Measurements from ENCODE around the gene TBC1D1. TPM values are rescaled to one million over a fixed set of nuclear protein-coding genes. Genes with fewer than 3 reads are reported as not detected.

Gene TBC1D1
- total and polyA plus RNA-seq, 8 donors: 16.2 to 41.0 (median 24.6) TPM

DNA sequence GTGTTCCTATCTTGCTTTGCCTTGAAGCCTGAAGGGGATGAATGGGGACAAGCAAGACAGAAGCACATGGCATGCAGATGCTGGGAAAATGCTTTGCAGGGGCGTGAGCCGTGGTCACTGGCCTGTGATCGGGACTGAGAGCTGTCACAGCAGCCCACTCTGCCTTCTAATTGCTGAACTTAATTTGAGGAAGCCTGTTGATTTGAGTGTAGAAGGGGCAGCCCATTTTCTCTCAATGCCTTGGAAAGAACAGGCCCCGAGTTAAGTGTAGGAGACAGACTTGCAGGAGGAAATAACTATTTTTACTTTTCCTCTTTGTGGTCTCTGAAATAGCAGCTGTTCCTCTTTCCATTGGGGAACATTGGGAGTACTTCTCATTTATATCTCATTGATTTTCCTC is 26.1 kb upstream of the TBC1D1 start:
- Histone ChIP-seq H3K27ac (no peak overlapping the region), H3K9me3 (no peaks in the 10 kb centered on the region), H3K27me3 (no peaks in the 10 kb centered on the region), H3K36me3 (no peaks in the 10 kb centered on the region), H3K4me3 (no peak overlapping the region), H3K4me1 (no peaks in the 10 kb centered on the region)
- TF ChIP-seq, protein P1, sequence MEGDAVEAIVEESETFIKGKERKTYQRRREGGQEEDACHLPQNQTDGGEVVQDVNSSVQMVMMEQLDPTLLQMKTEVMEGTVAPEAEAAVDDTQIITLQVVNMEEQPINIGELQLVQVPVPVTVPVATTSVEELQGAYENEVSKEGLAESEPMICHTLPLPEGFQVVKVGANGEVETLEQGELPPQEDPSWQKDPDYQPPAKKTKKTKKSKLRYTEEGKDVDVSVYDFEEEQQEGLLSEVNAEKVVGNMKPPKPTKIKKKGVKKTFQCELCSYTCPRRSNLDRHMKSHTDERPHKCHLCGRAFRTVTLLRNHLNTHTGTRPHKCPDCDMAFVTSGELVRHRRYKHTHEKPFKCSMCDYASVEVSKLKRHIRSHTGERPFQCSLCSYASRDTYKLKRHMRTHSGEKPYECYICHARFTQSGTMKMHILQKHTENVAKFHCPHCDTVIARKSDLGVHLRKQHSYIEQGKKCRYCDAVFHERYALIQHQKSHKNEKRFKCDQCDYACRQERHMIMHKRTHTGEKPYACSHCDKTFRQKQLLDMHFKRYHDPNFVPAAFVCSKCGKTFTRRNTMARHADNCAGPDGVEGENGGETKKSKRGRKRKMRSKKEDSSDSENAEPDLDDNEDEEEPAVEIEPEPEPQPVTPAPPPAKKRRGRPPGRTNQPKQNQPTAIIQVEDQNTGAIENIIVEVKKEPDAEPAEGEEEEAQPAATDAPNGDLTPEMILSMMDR (IDR thresholded peaks at IDR 0.05): no peak
- ATAC-seq (peak in 2 of 4 donors; percentile 37 to 68), DNase-seq (no peak), FAIRE-seq (no peak)
- WGBS, 2 donors: 74 to 84% methylated on average over 4 of the region's 4 CpGs
- intact Hi-C loops (cut with DNase I): no loop called here

DNA sequence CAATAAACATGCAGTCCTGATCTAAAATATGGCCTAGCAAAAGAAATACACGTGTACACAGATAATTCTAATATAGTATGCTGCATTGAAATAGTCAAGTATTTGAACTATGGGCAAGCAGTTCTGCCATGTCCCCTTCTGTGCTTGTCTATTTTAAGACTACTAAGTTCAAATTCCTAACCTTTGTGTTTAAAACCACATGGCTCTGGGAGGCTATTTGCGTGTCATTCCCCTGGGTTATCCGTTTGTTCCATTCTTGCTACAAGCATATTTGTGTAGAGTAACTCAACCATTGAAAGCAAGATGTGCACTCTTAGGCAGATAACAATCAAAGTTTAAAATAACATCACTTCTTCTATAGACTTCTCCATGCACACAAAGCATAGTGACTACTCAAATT is 25.4 kb upstream of the TBC1D1 start:
- ATAC-seq (no peak), DNase-seq (no peak), FAIRE-seq (no peak)
- intact Hi-C loops (cut with DNase I): no loop called here
- Histone ChIP-seq H3K36me3 (no peaks in the 10 kb centered on the region), H3K27ac (no peak overlapping the region), H3K9me3 (no peaks in the 10 kb centered on the region), H3K4me1 (no peaks in the 10 kb centered on the region), H3K27me3 (no peaks in the 10 kb centered on the region), H3K4me3 (no peak overlapping the region)
- TF ChIP-seq, protein P1 (IDR thresholded peaks at IDR 0.05): no peak
- WGBS, 2 donors: 88 to 93% methylated on average over 3 of the region's 3 CpGs

DNA sequence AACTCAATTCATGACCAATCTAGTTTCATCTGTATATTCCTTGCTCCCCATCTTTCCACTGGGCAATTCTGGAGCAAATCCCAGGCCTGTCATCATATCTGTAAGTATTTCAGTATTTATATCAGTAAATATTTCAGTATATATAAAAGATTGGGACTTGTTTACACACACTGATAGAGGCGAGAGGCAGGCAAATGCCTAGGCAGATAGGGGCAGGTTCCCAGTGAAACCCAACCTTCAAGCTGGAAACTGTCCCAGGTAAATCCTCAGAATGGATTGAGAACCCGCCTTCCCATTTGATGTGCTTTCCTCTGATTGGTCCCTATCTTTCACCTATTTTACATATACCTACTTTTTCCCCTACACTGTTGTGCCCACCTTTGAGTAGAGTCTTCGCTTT is 23.8 kb upstream of the TBC1D1 start:
- TF ChIP-seq, protein P1 (IDR thresholded peaks at IDR 0.05): no peak
- peak in 1 of 4 donors; percentile 53 for ATAC-seq
- WGBS, 2 donors: 59 to 69% methylated on average over 3 of the region's 3 CpGs
- FAIRE-seq: no peak
- Histone ChIP-seq H3K27me3 (no peaks in the 10 kb centered on the region), H3K9me3 (no peaks in the 10 kb centered on the region), H3K27ac (no peak overlapping the region), H3K36me3 (no peaks in the 10 kb centered on the region), H3K4me3 (no peak overlapping the region), H3K4me1 (no peaks in the 10 kb centered on the region)
- no peak for DNase-seq
- intact Hi-C loops (cut with DNase I): no loop called here

DNA sequence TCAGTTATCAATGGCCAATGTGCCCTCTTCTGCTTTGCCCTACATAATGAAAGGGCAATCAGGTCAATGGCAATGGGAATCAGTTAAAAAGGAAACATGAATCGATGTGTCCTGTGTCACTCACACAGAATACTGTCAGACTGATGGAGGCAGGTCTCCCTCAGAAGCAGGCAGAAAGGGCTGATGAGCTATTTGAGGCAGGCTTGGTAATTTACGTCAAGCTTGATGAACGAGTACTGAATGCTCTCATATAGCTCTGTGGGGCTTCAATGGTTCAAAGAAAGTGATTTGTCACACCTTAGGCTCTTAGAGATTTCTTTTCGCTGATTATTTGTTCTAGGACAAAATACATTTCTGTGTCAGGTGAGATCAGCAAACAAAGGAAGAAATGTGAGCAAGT is 22.6 kb upstream of the TBC1D1 start:
- ATAC-seq: no peak
- H3K27ac ChIP-seq: no peak overlapping the region

DNA sequence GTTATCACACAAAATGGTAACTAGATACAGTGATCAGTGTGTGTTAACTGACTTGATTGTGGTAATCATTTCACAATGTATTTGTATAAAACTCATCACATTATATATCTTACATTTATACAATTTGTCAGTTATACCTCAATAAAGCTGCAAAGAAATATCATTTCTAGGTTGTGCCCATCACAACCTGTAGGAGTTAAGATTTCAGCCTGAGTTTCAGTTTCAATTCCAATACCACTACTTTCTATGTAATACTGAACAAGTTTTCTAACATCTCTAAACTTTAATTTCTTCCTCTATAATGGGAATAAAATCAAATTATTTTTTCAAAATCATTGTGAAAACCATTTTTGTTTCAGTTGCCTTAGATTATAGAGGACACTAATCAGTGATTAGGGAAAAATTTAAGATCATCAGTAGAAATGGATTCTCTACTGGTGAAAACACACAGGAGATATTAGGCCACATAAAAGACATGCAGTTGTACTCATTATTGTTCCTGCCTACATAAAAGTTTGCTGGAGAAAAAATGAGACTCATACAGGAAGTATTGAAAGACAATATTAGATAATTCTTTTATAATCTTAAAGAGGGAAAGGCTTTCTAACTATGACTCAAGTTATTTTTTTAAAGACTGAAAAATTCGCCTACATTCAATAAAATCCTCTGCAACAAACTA is 18.4 kb upstream of the TBC1D1 start:
- 77 to 94% methylated on average over 1 of the region's 1 CpG for WGBS, 2 donors
- H3K4me1 ChIP-seq: no peaks in the 10 kb centered on the region
- H3K36me3 ChIP-seq: no peaks in the 10 kb centered on the region
- intact Hi-C loops (cut with DNase I): no loop called here
- no peaks in the 10 kb centered on the region for H3K27me3 ChIP-seq
- TF ChIP-seq, protein P1 (IDR thresholded peaks at IDR 0.05): no peak
- FAIRE-seq (peak; percentile 71), ATAC-seq (no peak), DNase-seq (no peak)
- H3K9me3 ChIP-seq: no peaks in the 10 kb centered on the region
- H3K27ac ChIP-seq: no peak overlapping the region
- H3K4me3 ChIP-seq: no peak overlapping the region

More for the DNA sequence above, 22.6 kb upstream of the TBC1D1 start:
- TF ChIP-seq, protein P1 (IDR thresholded peaks at IDR 0.05): no peak
- Histone ChIP-seq H3K36me3 (no peaks in the 10 kb centered on the region), H3K9me3 (no peaks in the 10 kb centered on the region), H3K4me1 (no peaks in the 10 kb centered on the region), H3K4me3 (no peak overlapping the region), H3K27me3 (no peaks in the 10 kb centered on the region)
- FAIRE-seq (no peak), DNase-seq (no peak)
- WGBS, 2 donors: 83 to 91% methylated on average over 4 of the region's 4 CpGs
- intact Hi-C loops (cut with DNase I): no loop called here

Measured in pancreas (tissue), 10 donors.